ENCODE results near the gene BABAM1.

Gene BABAM1

GRCh38 chr19:17300992-17301619 is 33.9 kb downstream of the BABAM1 start:
- in situ Hi-C loops (cut with HindIII; ENCODE audit: low sequenced_read_pairs): loop anchor here (10.0 to 25.0 kb wide), 3 partner anchors 56 to 261 kb away; partner anchors contain the start of genes COLGALT1 and NR2F6

DNA sequence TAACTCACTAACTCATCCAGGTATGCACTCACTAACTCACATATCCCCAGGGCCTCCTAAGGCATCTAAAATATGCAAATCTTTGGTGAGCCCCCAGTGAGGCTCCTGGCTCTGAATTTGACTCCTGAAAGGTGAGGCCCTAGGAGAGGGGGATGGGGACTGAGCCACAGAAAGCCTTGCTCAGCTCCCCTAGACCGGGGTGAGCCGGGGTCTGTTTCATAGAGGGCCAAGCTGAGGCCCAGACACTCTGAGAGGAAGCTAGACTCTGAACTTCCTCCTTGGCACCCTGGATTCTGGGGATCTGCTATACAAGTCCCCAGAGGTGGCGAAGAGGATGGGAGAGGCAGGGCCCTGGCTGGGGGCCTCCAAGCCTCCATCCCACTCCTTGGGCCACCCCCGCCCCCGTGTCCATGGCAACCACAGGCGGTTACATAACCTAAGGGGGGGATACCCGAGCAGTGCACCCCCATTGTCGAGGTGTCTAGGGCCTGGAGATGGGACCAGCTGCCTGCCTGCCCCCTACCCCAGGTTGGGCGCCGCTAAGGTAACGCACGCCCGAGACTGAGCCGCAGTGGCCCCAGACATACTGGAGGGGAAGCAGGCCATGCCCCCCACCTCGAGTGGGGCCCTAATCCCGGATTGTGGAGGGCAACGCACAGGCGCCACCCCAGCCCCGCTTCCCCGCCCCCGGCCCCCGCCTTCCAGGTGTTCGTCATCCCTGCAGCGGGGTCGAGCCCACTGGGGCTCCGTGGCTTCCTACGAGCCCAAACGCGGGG is 35.3 kb downstream of the BABAM1 start:
- in situ Hi-C loops (cut with HindIII; ENCODE audit: low sequenced_read_pairs): loop anchor here (10.0 to 25.0 kb wide), 3 partner anchors 58 to 260 kb away; partner anchors contain the start of genes COLGALT1 and NR2F6

DNA sequence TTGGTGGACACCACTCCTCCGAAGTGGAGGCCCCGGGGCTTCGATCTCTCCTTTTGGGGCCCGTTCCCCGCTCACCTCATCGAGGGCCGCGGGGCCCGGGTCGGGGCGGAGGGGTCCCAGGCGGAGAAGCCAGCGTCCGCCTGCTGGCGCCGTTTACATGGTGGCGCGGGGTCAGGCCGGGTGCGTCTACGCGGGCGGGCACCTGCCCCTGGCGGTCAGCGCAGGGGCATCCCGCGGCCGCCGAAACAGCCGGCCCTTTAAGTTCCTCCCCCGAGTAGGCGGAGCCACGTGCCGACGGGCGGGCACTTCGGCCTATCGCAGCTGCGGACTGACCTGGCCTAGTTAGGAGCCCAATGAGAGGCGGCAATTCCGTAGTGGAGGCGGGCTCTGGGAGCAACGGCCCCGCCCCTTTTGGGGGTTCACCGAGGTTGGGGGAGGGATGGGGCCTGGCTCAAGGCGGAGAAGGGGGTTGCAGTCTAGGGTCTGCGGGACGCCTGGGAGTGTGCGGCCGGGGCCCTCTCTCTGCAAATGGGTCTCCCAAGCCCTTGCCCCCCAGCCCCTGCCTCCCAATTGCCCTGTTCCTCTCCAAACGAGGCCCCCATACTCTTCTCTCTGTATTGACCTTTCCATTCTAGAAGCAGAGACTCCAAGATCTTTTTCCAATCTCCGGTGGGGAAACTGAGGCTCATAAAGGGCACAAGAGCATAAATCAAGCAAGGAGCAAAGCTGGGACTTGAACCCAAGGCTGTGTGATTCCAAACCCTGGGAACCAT is 36.1 kb downstream of the BABAM1 start, which contains the start of gene ABHD8:
TSS of gene ABHD8 (minus strand) at position 259 of the 773 bp plus-strand sequence. CDS start 1,809 bp downstream, outside the sequence.
- in situ Hi-C loops (cut with HindIII; ENCODE audit: low sequenced_read_pairs): loop anchor here (10.0 to 25.0 kb wide), 3 partner anchors 59 to 259 kb away; partner anchors contain the start of genes COLGALT1 and NR2F6

GRCh38 chr19:17303940-17304267 is 36.7 kb downstream of the BABAM1 start:
- in situ Hi-C loops (cut with HindIII; ENCODE audit: low sequenced_read_pairs): loop anchor here (10.0 to 25.0 kb wide), 3 partner anchors 59 to 258 kb away; partner anchors contain the start of genes COLGALT1 and NR2F6

- in situ Hi-C loops (cut with HindIII; ENCODE audit: low sequenced_read_pairs): loop anchor here (10.0 to 25.0 kb wide), 3 partner anchors 60 to 258 kb away; partner anchors contain the start of genes COLGALT1 and NR2F6
Observed at GRCh38 chr19:17304386-17305215, 37.4 kb downstream of the BABAM1 start.

- in situ Hi-C loops (cut with HindIII; ENCODE audit: low sequenced_read_pairs): loop anchor here (10.0 to 25.0 kb wide), 3 partner anchors 60 to 257 kb away; partner anchors contain the start of genes COLGALT1 and NR2F6
Observed at GRCh38 chr19:17305216-17305516, 37.9 kb downstream of the BABAM1 start.

GRCh38 chr19:17305517-17306284 is 38.5 kb downstream of the BABAM1 start, which contains the start of gene MRPL34:
Gene MRPL34, plus strand, starts transcription at chr19:17305872. Its CDS starts 21 bp downstream, at chr19:17305893.
- in situ Hi-C loops (cut with HindIII; ENCODE audit: low sequenced_read_pairs): loop anchor here (10.0 to 25.0 kb wide), 3 partner anchors 61 to 257 kb away; partner anchors contain the start of genes COLGALT1 and NR2F6

DNA sequence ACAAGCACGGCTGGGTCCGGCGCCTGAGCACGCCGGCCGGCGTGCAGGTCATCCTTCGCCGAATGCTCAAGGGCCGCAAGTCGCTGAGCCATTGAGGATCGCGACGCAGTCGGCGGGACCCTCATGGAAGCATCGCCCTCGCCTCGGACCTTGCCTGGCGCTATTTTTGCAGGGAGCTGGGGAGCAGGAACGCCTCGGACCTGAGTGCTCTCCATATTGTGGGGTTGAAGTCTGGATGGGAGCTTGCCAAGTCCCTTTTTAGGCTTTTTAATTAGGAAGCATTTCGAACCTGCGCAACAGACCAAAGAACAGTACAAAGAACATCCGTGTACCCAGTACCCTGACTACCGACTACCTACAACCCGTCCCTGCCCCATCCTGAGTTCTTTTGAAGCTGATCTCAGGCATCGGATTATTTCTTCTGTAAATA is 39.1 kb downstream of the BABAM1 start:
- in situ Hi-C loops (cut with HindIII; ENCODE audit: low sequenced_read_pairs): loop anchor here (10.0 to 25.0 kb wide), 3 partner anchors 61 to 256 kb away; partner anchors contain the start of genes COLGALT1 and NR2F6

DNA sequence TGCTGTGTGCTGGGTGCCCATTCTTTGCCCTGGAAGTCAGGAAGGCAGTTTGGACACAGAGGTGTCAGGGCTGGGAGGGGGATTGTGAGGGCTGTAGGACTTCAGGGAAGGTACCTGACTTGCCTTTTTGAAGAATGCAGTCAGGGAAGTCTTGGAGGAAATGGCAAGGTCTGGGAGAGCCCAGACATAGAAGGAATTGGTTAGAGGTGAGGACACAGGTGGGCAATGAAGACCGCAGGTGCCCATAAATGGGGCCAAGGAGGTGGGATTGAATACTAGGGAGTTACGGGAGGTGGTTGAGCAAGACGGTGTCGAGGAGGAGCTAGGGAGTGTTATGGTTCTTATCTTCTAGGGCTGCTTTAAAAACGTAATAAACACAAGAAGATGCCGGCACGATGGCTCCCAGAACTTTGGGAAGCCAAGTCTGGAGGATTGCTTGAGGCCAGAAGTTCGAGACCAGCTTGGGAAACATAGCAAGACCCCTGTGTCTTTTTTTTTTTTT is 40.7 kb downstream of the BABAM1 start:
- in situ Hi-C loops (cut with HindIII; ENCODE audit: low sequenced_read_pairs): loop anchor here (10.0 to 25.0 kb wide), 3 partner anchors 63 to 254 kb away; partner anchors contain the start of genes COLGALT1 and NR2F6

- in situ Hi-C loops (cut with HindIII; ENCODE audit: low sequenced_read_pairs): loop anchor here (10.0 to 25.0 kb wide), 3 partner anchors 65 to 253 kb away; partner anchors contain the start of genes COLGALT1 and NR2F6
Observed at GRCh38 chr19:17309198-17309964, 42.1 kb downstream of the BABAM1 start, which contains the start of gene DDA1. Gene DDA1, plus strand, starts transcription at chr19:17309563. Its CDS starts 92 bp downstream, at chr19:17309655.

GRCh38 chr19:17309965-17310461 is 42.8 kb downstream of the BABAM1 start:
- in situ Hi-C loops (cut with HindIII; ENCODE audit: low sequenced_read_pairs): loop anchor here (10.0 to 25.0 kb wide), 3 partner anchors 65 to 252 kb away; partner anchors contain the start of genes COLGALT1 and NR2F6

- in situ Hi-C loops (cut with HindIII; ENCODE audit: low sequenced_read_pairs): loop anchor here (25.0 kb wide), 2 partner anchors 149 to 251 kb away; partner anchors contain the start of gene COLGALT1
Observed at GRCh38 chr19:17311455-17312188, 44.4 kb downstream of the BABAM1 start.

- in situ Hi-C loops (cut with HindIII; ENCODE audit: low sequenced_read_pairs): loop anchor here (25.0 kb wide), 2 partner anchors 150 to 250 kb away; partner anchors contain the start of gene COLGALT1
Observed at GRCh38 chr19:17312189-17313113, 45.2 kb downstream of the BABAM1 start.

- in situ Hi-C loops (cut with HindIII; ENCODE audit: low sequenced_read_pairs): loop anchor here (25.0 kb wide), 2 partner anchors 152 to 248 kb away; partner anchors contain the start of gene COLGALT1
Observed at GRCh38 chr19:17314007-17314593, 46.9 kb downstream of the BABAM1 start.

GRCh38 chr19:17318966-17319365 is 51.7 kb downstream of the BABAM1 start:
- in situ Hi-C loops (cut with HindIII; ENCODE audit: low sequenced_read_pairs): loop anchor here (25.0 kb wide), 2 partner anchors 157 to 243 kb away; partner anchors contain the start of gene COLGALT1
